ENCODE data around the gene SCN9A. TPM values are rescaled to one million over a fixed set of nuclear protein-coding genes. Genes with fewer than 3 reads are reported as not detected.

SCN9A gene
- total RNA-seq, 4 donors from 2014 or later: 0.51 to 3.5 (median 1.3) TPM

GRCh38 chr2:166284359-166284758 is 91.4 kb downstream of the SCN9A start:
- WGBS, 2 donors: 82 to 85% methylated on average over 9 of the region's 9 CpGs

GRCh38 chr2:166282154-166282553 is 93.6 kb downstream of the SCN9A start:
- TF ChIP-seq CTCF (IDR thresholded peaks at IDR 0.05) (no peak), POLR2A (IDR thresholded peaks at IDR 0.05) (no peak)
- no peak overlapping the region for H3K4me3 ChIP-seq (ENCODE audit: low read depth, poor library complexity, severe bottlenecking)
- no peak for DNase-seq (ENCODE audit: low spot score in 2 of 2)
- intact Hi-C loops (cut with DNase I; ENCODE audit: low total_unique reads): no loop called here

More at GRCh38 chr2:166284359-166284758, 91.4 kb downstream of the SCN9A start:
- no peak overlapping the region for H3K4me3 ChIP-seq (ENCODE audit: low read depth, poor library complexity, severe bottlenecking)
- TF ChIP-seq POLR2A (IDR thresholded peaks at IDR 0.05) (no peak), CTCF (IDR thresholded peaks at IDR 0.05) (no peak)
- intact Hi-C loops (cut with DNase I; ENCODE audit: low total_unique reads): no loop called here
- no peak for DNase-seq (ENCODE audit: low spot score in 2 of 2)

- H3K4me3 ChIP-seq (ENCODE audit: low read depth, poor library complexity, severe bottlenecking): no peak overlapping the region
- no peak for DNase-seq (ENCODE audit: low spot score in 2 of 2)
- intact Hi-C loops (cut with DNase I; ENCODE audit: low total_unique reads): no loop called here
- WGBS, 2 donors: 74 to 91% methylated on average over 4 of the region's 4 CpGs
- no peak for TF ChIP-seq CTCF (IDR thresholded peaks at IDR 0.05)
- TF ChIP-seq POLR2A (IDR thresholded peaks at IDR 0.05): no peak
These were observed 96.9 kb downstream of the SCN9A start for GRCh38 chr2:166278856-166279255.

GRCh38 chr2:166270376-166270775 is 105.4 kb downstream of the SCN9A start:
- intact Hi-C loops (cut with DNase I; ENCODE audit: low total_unique reads): no loop called here
- 77 to 93% methylated on average over 6 of the region's 6 CpGs for WGBS, 2 donors
- no peak overlapping the region for H3K4me3 ChIP-seq (ENCODE audit: low read depth, poor library complexity, severe bottlenecking)
- DNase-seq (ENCODE audit: low spot score in 2 of 2): no peak
- no peak for TF ChIP-seq CTCF (IDR thresholded peaks at IDR 0.05)
- TF ChIP-seq POLR2A (IDR thresholded peaks at IDR 0.05): no peak

- intact Hi-C loops (cut with DNase I; ENCODE audit: low total_unique reads): no loop called here
- DNase-seq (ENCODE audit: low spot score in 2 of 2): no peak
- TF ChIP-seq CTCF (IDR thresholded peaks at IDR 0.05) (no peak), POLR2A (IDR thresholded peaks at IDR 0.05) (no peak)
- H3K4me3 ChIP-seq (ENCODE audit: low read depth, poor library complexity, severe bottlenecking): no peak overlapping the region
These were observed 106.4 kb downstream of the SCN9A start for GRCh38 chr2:166269322-166269721.

GRCh38 chr2:166257859-166258258 is 117.9 kb downstream of the SCN9A start:
- intact Hi-C loops (cut with DNase I; ENCODE audit: low total_unique reads): no loop called here
- DNase-seq (ENCODE audit: low spot score in 2 of 2): no peak
- no peak for TF ChIP-seq POLR2A (IDR thresholded peaks at IDR 0.05)
- no peak for TF ChIP-seq CTCF (IDR thresholded peaks at IDR 0.05)
- H3K4me3 ChIP-seq (ENCODE audit: low read depth, poor library complexity, severe bottlenecking): no peak overlapping the region

Data from lower leg skin (tissue), 4 donors.